Lower leg skin (tissue), 4 donors: ENCODE measurements around the gene RMDN3. TPM values are rescaled to one million over a fixed set of nuclear protein-coding genes. Genes with fewer than 3 reads are reported as not detected.

Experiments
- DNase-seq, 2 donors: peaks; one replicate each; pipeline ENCODE4 v3.0.0-alpha.2; 2019; ENCODE audit warnings: low spot score in 2 of 2
- H3K4me3 ChIP-seq: fragments of 200-600 bp; sonication (generic); 2 replicates; pipeline ENCODE4 v1.5.1; 2017; ENCODE audit warnings: mild to moderate bottlenecking, low read depth; ENCODE audit not compliant: poor library complexity, severe bottlenecking
- CTCF ChIP-seq, 3 donors: fragments of 450-650 bp; IDR thresholded peaks; one replicate each; pipeline ENCODE4 v1.5.1; 2016; ENCODE audit warnings: antibody characterized with exemption in 3 of 3, mild to moderate bottlenecking in 3 of 3, moderate library complexity in 2 of 3
- POLR2A ChIP-seq, 2 donors: fragments of 450-650 bp; IDR thresholded peaks; one replicate each; pipeline ENCODE4 v1.6.1; 2016 to 2017; ENCODE audit warnings: antibody characterized with exemption in 2 of 2, mild to moderate bottlenecking in 1 of 2, moderate library complexity in 1 of 2
- WGBS, 2 donors: methylation state at CpG; one replicate each; pipeline ENCODE4 v1.1.5; 2018; 5-methylcytosine and 5-hydroxymethylcytosine counted together
- intact Hi-C: fragments of 100-400 bp; cut with DNase I; formaldehyde crosslinking; loops from one replicate; pipeline ENCODE4 v1.15.0; 2023; ENCODE audit warnings: low total_unique reads
- total RNA-seq, 4 donors: library from RNA; depleted of rRNA; stranded (reverse); fragments of >200 nt; gene quantifications; one replicate each; pipeline ENCODE4 v1.1.0, GENCODE V29; 2016

The RMDN3 gene
- total RNA-seq, 4 donors from 2014 or later, result 19.1 to 40.2 (median 32.3) TPM

- no peak overlapping the region for H3K4me3 ChIP-seq
- intact Hi-C loops, result no loop called here
- DNase-seq, result no peak
- 93 to 96% methylated on average over 4 of the region's 4 CpGs for WGBS, 2 donors
- TF ChIP-seq CTCF (IDR thresholded peaks at IDR 0.05), result no peak
- no peak for TF ChIP-seq POLR2A (IDR thresholded peaks at IDR 0.05)
These were observed 32.7 kb downstream of the RMDN3 start for GRCh38 chr15:40722354-40722753.

- no peak for TF ChIP-seq POLR2A (IDR thresholded peaks at IDR 0.05)
- no peak for TF ChIP-seq CTCF (IDR thresholded peaks at IDR 0.05)
- no peak for DNase-seq
- WGBS, 2 donors, result 75 to 85% methylated on average over 1 of the region's 1 CpG
- no peak overlapping the region for H3K4me3 ChIP-seq
- intact Hi-C loops, result no loop called here
These were observed 33.4 kb downstream of the RMDN3 start for GRCh38 chr15:40721701-40722100.

GRCh38 chr15:40716165-40716564, 38.9 kb downstream of the RMDN3 start:
- TF ChIP-seq POLR2A (IDR thresholded peaks at IDR 0.05), result no peak
- no peak for TF ChIP-seq CTCF (IDR thresholded peaks at IDR 0.05)
- DNase-seq, result no peak
- intact Hi-C loops, result no loop called here
- WGBS, 2 donors, result 95% methylated on average over 6 of the region's 6 CpGs
- no peak overlapping the region for H3K4me3 ChIP-seq

- intact Hi-C loops, result no loop called here
- H3K4me3 ChIP-seq, result no peak overlapping the region
- 48 to 71% methylated on average over 2 of the region's 2 CpGs for WGBS, 2 donors
- no peak for DNase-seq
- TF ChIP-seq POLR2A (IDR thresholded peaks at IDR 0.05), result no peak
- TF ChIP-seq CTCF (IDR thresholded peaks at IDR 0.05), result no peak
These were observed 40.9 kb downstream of the RMDN3 start for GRCh38 chr15:40714144-40714543.

- intact Hi-C loops, result no loop called here
- no peak overlapping the region for H3K4me3 ChIP-seq
- 76 to 87% methylated on average over 2 of the region's 2 CpGs for WGBS, 2 donors
- TF ChIP-seq POLR2A (IDR thresholded peaks at IDR 0.05), result no peak
- no peak for DNase-seq
These were observed 48.9 kb downstream of the RMDN3 start for GRCh38 chr15:40706121-40706520.

- intact Hi-C loops, result no loop called here
- no peak overlapping the region for H3K4me3 ChIP-seq
- DNase-seq, result no peak
- WGBS, 2 donors, result 89 to 96% methylated on average over 7 of the region's 7 CpGs
- TF ChIP-seq POLR2A (IDR thresholded peaks at IDR 0.05) (no peak), CTCF (IDR thresholded peaks at IDR 0.05) (no peak)
These were observed 53.0 kb downstream of the RMDN3 start for GRCh38 chr15:40702077-40702476.
